Fibroblast of the aortic adventitia (primary cell): ENCODE results near the gene MYT1. TPM values are rescaled to one million over a fixed set of nuclear protein-coding genes. Genes with fewer than 3 reads are reported as not detected.
"Not testable (repeated sequence)": the region's sequence is repeated elsewhere in the genome, so short reads cannot be mapped to it uniquely, and the experiment has no call there.

ENCODE experiments used
- DNase-seq: peaks from one replicate; pipeline ENCODE4 v3.0.0-alpha.2; 2010; ENCODE audit warnings: low read depth
- H3K4me3 ChIP-seq: 2 replicates; pipeline ENCODE4 v1.5.1; 2011; ENCODE audit warnings: low read depth, mild to moderate bottlenecking, control low read depth, low read length, moderate library complexity
- small RNA-seq: library from RNA; depleted of rRNA; stranded (forward); fragments of <200 nt; gene quantifications from one replicate; pipeline ENCODE3, GENCODE V24; 2012
- total RNA-seq: library from RNA; depleted of rRNA; stranded (reverse); fragments of >200 nt; gene quantifications from 2 replicates; pipeline ENCODE4 v1.2.3, GENCODE V29; 2012; ENCODE audit warnings: low replicate concordance
- TF ChIP-seq, protein P1 (sequence below): IDR thresholded peaks from 2 replicates; pipeline ENCODE4 v1.5.1; 2011; ENCODE audit warnings: mild to moderate bottlenecking, low read length, control low read depth, inconsistent platforms; ENCODE audit not compliant: insufficient read depth

The MYT1 gene
- total RNA-seq, 1 donor = not detected

DNA sequence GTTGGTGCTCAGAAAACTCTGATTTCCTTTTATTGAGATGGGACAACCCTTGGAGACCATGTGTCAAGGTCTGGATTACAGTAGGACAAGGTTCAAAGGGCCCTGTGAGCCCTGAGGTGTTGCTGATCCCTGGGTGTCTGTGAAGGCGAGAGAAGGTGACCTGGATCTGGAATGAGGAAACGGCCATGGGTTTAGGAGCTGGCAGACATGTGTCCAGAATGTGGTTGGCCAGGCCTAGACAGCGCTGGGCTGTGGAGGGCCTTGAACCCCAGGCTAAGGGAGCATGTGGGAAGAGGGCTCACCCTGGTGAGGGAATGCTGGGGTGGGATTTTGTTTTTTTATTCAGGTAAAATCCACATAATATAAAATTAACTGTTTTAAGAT is 116.2 kb downstream of the MYT1 start:
- H3K4me3 ChIP-seq = no peak overlapping the region
- TF ChIP-seq, protein P1, sequence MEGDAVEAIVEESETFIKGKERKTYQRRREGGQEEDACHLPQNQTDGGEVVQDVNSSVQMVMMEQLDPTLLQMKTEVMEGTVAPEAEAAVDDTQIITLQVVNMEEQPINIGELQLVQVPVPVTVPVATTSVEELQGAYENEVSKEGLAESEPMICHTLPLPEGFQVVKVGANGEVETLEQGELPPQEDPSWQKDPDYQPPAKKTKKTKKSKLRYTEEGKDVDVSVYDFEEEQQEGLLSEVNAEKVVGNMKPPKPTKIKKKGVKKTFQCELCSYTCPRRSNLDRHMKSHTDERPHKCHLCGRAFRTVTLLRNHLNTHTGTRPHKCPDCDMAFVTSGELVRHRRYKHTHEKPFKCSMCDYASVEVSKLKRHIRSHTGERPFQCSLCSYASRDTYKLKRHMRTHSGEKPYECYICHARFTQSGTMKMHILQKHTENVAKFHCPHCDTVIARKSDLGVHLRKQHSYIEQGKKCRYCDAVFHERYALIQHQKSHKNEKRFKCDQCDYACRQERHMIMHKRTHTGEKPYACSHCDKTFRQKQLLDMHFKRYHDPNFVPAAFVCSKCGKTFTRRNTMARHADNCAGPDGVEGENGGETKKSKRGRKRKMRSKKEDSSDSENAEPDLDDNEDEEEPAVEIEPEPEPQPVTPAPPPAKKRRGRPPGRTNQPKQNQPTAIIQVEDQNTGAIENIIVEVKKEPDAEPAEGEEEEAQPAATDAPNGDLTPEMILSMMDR = no peak
- no peak for DNase-seq

DNA sequence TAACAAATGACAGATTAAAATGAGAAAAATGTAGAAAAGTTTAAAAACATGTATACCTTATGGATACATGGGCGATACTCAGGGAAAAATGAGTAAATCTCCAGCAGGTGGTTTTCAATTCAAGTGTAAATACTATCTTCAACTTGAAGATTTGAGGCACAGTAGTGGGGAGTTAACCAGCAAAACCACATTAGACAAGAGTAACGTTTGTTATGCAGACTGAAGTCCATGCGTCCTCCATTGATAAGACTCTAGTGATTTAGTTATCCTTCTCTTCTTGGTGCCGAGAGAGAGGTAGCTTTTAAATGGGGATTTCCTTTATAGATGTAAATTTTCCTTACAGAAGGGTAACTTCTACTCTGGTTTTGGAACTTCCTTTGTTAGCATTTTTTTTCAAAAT is 119.4 kb downstream of the MYT1 start:
- TF ChIP-seq, protein P1 = no peak
- no peak for DNase-seq

DNA sequence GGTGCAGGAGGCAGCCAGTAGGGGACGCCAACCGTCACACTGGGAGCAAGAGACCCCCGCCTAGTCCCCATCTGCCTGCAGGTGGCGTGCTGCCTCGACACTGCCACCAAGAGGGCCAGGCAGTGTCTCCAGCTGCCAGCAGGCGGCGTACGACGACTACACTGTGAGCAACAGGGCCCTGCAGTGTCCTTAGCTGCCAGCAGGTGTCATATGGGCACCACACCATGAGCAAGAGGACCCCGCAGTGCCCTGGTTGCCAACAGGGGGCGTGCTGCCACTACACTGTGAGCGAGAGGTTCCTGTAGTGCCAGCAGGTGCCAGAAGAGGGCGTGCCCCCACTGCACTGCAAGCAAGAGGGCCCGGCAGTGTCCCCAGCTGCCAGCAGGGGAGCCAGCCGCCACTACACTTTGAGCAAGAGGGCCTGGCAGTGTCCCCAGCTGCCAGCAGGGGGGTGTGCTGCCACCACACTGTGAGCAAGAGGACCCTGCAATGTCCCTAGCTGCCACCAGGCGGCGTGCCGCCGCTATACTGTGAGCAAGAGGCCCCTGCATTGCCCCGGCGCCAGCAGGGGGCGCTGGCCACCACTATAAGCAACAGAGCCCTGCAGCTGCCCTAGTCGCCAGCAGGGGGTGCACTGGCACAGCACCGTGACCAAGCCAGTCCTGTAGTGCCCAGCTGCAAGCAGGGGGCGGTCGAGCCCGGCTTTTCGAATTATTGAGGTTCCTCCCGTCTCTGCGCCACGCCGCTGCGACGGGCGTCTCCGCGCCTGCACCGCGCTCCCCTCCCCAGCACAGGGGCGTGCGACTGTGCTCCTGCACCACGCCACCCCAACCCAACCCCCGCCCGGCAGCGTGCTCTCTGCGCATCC is 121.6 kb downstream of the MYT1 start:
- DNase-seq = peak; percentile 16
- H3K4me3 ChIP-seq = not testable (repeated sequence)
- TF ChIP-seq, protein P1 = peak; percentile 56

More for the DNA sequence above, 119.4 kb downstream of the MYT1 start:
- H3K4me3 ChIP-seq = no peak overlapping the region

DNA sequence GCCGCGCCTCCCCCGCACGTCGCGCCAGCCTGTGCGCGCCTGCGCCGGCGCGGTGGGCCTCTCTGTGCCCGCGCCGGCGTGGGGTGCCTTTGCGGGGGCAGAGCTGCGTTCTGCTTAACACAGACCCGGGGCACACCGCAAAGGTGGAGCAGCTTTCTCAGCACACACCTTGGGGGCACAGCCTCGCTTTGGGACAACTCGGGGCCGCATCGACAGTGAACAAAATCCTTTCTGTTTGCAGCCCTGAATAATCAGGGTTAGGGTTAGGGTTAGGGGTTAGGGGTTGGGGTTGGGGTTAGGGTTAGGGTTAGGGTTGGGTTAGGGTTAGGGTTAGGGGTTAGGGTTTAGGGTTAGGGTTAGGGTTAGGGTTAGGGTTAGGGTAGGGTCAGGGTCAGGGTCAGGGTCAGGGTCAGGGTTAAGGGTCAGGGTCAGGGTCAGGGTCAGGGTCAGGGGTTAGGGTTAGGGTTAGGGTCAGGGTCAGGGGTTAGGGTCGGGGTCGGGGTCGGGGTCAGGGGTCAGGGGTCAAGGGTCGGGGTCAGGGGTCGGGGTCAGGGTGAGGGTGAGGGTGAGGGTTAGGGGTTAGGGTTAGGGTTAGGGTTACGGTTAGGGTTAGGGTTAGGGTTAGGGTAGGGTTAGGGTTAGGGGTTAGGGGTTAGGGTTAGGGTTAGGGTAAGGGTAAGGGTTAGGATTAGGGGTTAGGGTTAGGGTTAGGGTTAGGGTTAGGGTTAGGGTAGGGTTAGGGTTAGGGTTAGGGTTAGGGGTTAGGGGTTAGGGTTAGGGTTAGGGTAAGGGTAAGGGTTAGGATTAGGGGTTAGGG is 122.4 kb downstream of the MYT1 start:
- peak; percentile 0 for DNase-seq
- not testable (repeated sequence) for H3K4me3 ChIP-seq

DNA sequence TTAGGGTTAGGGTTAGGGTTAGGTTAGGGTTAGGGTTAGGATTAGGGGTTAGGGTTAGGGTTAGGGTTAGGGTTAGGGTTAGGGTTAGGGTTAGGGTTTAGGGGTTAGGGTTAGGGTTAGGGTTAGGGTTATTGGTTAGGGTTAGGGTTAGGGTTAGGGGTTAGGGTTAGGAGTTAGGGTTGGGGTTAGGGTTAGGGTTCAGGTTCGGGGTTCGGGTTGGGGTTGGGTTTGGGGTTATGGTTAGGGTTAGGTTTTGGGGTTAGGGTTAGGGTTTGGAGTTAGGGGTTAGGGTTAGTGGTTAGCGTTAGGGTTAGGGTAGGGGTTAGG is 123.0 kb downstream of the MYT1 start:
- not testable (repeated sequence) for H3K4me3 ChIP-seq, DNase-seq

Small RNA genes lying within 50 kb of the gene (small RNA-seq; reads per million reads assigned to genes)
- gene AL137028.2 = not detected

Other genes starting within 250 kb of the MYT1 start
- 4.0 and 16.0 TPM in 2 replicates for gene UCKL1, start 208.0 kb upstream of the MYT1 start, total RNA-seq
- gene ZNF512B, start 194.5 kb upstream of the MYT1 start, total RNA-seq = 7.9 and 12.3 TPM in 2 replicates
- gene SAMD10, start 184.8 kb upstream of the MYT1 start, total RNA-seq = 0.16 and 2.3 TPM in 2 replicates
- gene PRPF6, start 183.3 kb upstream of the MYT1 start, total RNA-seq = 55.4 and 120 TPM in 2 replicates
- 1.6 and 2.1 TPM in 2 replicates for gene C20orf204, start 128.3 kb upstream of the MYT1 start, total RNA-seq
- gene SOX18, start 114.8 kb upstream of the MYT1 start, total RNA-seq = 0.57 TPM in 1 of 2 replicates, not detected in the other
- gene TCEA2, start 101.3 kb upstream of the MYT1 start, total RNA-seq = 23.5 and 59.4 TPM in 2 replicates
- gene RGS19, start 84.9 kb upstream of the MYT1 start, total RNA-seq = 4.8 and 9.8 TPM in 2 replicates
- gene OPRL1, start 84.4 kb upstream of the MYT1 start, total RNA-seq = 0.63 and 1.3 TPM in 2 replicates
- gene LKAAEAR1, start 80.1 kb upstream of the MYT1 start, total RNA-seq = 0.36 TPM in 1 of 2 replicates, not detected in the other
- not detected in 2 replicates for gene NPBWR2, start 56.9 kb upstream of the MYT1 start, total RNA-seq
- gene PCMTD2, start 91.3 kb downstream of the MYT1 start, total RNA-seq = 33.8 and 159 TPM in 2 replicates